ENCODE data around the gene PRICKLE2.
A peak's percentile ranks its signal among the peaks of the same experiment; 100 is the strongest.
"Not testable (repeated sequence)": the region's sequence is repeated elsewhere in the genome, so short reads cannot be mapped to it uniquely, and the experiment has no call there.

The PRICKLE2 gene

DNA sequence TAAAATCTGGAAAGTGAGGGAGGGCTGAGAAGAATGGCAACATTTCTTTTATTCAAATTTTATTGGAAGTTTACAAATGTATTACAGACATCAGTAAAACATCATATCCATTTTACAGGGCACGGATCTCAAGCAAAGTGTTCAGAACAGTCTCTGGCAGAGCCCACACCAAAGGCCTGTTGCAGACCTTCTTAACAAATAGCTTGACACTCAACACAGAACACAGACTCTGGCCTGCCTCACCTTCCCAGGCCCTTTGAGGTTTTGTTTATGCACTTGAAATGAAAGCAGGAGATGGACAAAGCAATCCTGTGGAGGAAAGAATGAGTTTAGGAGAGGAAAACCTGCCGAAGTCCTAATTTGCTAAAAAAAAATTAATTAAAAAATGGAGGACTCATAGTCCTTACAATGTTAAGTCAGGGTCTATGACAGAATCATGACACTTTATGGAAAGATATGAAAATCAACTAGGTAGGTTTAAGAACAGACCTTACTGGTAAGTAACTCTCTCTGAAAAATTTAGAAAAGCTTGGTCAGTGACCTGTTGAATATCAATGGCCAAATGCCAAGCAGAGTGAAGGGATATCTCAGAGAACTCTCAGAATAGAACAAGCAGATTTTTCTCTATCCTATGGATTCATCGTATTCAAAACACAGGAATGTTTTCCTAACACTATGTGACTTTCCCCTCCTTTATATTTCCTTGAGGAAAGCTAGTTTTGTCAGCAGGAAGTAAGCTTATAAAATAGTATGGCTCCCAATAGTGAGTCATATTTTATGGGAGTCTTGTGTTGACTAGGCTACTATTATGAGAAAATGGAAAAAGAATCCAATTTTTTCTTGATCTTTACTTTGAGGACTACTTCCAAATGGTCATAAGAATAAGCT is 131.2 kb downstream of the PRICKLE2 start:
- no peak for DNase-seq

- DNase-seq = no peak
Observed at GRCh38 chr3:64093211-64093610, 132.1 kb downstream of the PRICKLE2 start.

GRCh38 chr3:64091501-64091900 is 133.8 kb downstream of the PRICKLE2 start:
- DNase-seq = no peak

DNA sequence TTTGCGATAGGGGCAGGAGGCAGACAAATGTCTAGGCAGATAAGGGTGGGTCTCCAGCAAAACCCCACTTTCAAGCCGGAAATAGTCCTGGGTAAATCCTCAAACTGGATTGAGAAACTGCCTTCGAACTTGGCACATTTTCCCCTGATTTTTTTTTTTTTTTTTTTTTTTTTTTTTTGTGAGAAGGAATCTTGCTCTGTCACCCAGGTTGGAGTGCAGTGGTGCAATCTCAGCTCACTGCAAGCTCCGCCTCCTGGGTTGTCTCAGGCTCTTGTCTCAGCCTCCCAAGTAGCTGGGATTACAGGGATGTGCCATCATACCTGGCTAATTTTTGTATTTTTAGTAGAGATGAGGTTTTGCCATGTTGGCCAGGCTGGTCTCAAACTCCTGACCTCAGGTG is 135.9 kb downstream of the PRICKLE2 start:
- not testable (repeated sequence) for DNase-seq

DNA sequence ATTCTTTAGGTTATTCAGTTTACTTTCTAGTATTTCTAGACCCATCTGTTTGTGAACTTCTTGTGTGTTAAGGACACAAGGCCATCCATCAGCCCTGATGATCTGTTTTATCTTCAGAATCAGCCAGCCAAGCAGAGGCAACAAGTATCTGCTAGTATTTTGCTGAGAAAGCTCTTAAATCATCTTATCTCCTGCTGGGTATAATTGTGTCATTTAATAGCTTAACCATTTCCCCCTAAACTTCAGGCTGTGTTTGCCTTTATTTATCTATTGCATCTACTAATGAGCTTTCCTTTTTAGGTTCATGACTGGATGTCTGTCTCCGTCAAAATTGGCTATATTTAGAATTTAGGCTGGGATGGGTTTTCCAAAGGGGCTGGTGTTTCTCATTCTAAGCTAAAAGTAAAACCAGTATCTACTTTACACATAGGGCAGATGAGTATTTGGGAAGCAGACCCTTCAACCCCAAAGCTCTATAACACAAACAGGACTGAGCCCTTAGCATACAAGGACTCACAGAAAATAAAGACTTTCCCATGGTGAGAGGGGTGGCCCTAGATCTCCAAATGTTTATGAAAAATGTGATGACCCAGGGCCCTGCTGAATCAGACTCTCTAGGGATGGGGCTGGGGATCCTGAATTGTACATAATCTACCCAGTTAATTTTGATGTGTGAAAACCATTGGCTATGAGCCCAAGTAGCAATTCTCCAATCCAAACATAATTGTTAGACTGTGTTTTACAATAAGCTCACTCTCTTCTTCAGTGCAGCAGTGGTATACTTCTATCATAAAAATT is 136.7 kb downstream of the PRICKLE2 start:
- DNase-seq = peak; percentile 41

DNA sequence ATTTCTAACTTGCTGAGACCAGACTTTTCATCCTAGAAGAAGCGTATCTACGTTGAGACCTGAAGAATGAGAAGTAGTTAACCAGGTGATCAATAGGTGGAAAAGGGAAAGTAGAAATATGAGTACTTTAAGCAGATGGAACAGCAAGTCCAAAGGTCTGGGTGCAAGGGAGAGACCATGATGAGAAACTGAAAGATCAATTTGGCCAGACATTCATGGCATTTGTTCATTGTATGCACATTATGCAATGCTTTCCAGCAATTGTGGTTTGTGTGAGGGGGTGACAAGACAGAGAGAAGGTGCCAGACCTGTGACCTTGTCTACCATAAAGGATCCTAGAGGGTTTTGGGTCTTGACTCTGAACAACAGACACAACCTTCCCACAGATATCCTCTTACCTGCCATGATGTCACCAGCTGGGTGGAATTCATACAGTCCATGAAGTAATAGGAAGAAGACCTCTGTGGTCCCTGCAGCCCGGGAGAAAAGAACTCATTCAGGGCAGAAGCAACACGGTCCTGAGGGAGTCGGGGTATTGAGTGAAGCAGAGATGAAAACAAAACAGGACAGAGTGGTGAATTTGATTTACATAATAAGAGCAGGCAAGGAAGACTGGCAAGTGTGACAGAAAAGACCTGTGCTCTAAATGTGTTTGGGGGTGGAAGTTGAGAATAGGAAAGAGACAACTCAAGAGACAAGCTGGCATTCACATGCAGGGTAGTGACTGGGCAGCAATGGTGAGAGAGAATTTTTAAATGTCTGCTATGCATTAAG is 138.6 kb downstream of the PRICKLE2 start:
- DNase-seq = no peak

- no peak for DNase-seq
Observed at GRCh38 chr3:64084640-64085039, 140.6 kb downstream of the PRICKLE2 start.

- no peak for DNase-seq
Observed at GRCh38 chr3:64083575-64083974, 141.7 kb downstream of the PRICKLE2 start.

- DNase-seq = no peak
Observed at GRCh38 chr3:64082961-64083541, 142.2 kb downstream of the PRICKLE2 start.

DNA sequence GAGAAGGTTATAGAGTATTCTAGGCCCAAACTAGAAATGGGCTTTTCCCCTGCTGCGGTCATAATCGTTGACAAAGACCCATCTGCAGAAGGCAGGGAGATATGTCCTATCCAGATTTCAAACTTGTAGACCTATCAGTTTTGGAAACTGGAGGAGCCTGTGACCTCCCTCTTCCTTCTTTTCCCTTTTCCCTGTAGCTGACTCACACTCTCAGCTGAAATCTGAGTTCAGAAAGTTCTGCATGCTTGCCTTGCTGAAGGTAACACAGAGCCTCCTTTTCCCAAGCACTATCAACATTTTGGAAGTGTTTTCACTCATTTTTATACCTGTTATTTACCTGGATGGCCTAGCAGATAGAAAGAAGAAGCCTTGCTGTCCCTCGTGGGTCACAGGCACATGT is 142.9 kb downstream of the PRICKLE2 start:
- DNase-seq = no peak

- no peak for DNase-seq
Observed at GRCh38 chr3:64081235-64081630, 144.0 kb downstream of the PRICKLE2 start.

GRCh38 chr3:64080616-64081234 is 144.5 kb downstream of the PRICKLE2 start:
- DNase-seq = no peak

DNA sequence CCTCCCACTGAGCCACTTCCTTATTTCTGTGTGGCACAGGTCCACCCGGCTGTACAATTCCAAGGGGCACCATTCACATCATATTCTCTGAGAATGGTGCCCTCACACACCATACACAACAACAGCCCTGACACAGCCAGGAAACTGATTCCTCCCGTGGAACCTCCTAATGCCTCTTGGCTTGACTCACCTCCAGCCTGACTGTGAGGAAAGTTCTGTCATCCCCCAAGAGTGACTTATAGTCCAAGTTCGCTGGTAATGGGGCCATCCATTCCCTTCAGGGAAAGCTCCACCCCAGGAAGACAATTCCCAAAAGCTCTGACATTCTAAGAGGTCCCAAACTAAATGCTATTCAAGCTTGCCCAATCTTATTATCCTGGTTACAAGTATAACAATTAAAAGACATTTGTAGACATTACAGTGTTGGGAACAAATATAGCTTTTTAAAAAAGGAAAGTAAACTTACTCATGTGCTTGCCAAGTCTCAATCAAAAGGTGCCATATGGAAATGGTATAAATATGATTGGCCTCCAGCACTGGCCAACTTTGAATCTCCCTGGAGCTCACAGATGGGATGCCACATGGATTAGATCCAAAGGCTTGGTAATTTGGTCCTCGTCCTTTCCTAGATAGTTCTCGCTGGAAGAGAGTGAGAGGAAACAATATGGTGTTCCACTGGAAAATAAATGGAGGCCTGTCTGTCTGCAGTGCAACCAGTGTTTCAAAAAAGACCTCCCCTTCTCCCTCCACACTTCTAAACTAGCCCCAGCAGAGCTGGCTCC is 145.7 kb downstream of the PRICKLE2 start:
- DNase-seq = no peak

- DNase-seq = no peak
Observed at GRCh38 chr3:64078966-64079365, 146.3 kb downstream of the PRICKLE2 start.

DNA sequence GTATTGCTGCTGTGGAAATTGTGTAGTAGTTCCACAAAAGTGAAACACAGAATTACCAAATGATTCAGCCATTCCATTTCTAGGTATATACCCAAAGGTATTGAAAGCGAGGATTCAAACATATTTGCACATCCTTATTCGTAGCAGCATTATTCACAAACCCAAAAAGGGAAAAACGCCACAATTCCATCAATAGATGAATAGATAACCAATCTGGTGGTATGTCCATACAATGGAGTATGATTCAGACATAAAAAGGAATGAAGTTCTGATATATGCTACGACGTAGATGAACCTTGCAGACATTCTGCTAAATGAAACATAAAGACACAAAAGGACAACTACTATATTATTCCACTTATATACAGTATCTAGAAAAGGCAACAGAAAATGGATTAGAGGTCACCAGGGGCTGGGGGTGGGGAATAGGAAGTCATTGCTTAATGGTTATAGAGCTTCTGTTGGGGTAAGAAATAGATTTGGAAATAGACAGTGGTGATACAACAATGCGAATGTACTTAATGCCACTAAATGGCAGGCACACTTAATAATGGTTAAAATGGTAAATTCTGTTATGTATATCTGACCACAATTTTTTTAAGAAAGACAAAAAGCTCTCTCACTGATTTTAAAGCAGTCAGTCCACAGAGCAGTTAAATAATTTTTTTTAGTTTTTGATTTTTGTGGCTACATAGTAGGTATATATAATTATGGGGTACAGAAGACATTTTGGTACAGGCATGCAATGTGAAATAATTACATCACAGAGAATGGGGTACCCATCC is 150.2 kb downstream of the PRICKLE2 start:
- no peak for DNase-seq

GRCh38 chr3:64074060-64074459 is 151.2 kb downstream of the PRICKLE2 start:
- no peak for DNase-seq

DNA sequence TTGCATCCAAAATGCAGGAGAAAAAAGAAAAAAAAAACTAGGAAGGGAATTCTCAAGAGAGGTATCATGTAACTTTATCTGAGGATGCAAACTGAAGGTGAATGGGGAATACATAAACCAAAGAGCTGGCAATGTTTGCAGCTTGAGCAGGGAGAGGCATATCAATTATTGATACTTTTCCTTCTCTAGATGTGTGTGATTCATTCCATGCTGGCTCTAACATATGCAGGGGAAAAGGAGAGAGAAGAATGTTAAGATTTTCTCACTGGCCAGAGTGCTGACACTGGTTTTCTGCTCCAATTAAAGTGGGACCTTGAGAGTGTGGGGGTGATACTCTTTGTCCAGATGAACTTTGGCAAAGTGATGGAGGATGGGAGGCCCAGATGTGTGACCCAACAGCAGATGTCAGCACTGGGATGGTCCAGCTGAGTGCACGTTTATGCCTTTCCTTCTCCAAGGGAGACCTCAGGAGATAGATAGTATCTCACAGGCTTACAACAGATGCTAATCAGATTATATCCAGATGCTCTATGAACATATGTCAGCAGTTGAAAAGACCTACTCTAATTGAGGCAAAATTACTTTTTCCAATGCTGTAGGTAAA is 152.0 kb downstream of the PRICKLE2 start:
- DNase-seq = no peak

DNA sequence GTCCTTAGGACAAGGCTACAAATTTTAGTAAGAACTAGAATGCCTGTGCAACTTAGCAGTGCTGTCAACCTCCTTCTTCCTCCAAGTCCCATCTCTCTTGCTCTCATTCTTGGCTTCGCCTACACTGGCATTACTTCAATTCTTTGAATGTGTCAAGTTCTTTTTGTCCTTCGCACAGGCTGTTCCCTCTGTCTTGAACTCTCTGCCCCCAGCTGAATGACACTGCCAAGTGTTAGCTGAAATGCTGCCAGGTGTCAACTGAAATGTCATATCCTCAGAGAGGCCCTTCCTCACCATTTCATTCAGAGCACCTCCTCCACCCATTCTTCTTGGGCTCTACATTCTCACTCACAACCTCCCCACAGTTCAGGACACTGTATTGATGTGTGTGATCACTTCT is 153.1 kb downstream of the PRICKLE2 start:
- no peak for DNase-seq

DNA sequence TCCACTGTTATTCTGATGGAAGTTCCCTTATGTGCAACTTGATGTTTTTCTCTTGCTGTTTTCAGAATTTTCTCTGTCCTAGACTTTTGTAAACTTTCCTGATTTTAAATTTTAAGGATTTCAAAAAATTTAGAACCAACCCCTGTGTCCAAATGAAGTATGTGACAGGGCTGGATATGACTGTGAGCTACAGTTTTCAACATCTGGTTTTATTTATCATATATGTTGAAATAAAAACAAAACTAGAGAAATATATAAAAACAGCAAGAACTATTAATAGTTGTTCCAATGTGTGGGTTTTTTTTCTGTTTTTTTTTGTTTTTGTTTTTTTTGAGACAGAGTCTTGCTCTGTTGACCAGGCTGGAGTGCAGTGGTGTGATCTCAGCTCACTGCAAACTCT is 154.6 kb downstream of the PRICKLE2 start:
- no peak for DNase-seq

Measured in NCI-H2227 treated with DMSO at 0.1 percent for 48 hours (cell line).